Astrocyte (in vitro differentiated cells and primary cell): ENCODE measurements around the gene SLC25A33. TPM values are rescaled to one million over a fixed set of nuclear protein-coding genes. Genes with fewer than 3 reads are reported as not detected.

Experiments used
- DNase-seq: peaks from one replicate; pipeline ENCODE4 v3.0.0-alpha.2; 2010; ENCODE audit warnings: low read depth
- FAIRE-seq: peaks from 2 replicates; lab custom pipeline; 2011; peaks lifted over from hg19 to GRCh38; lab: Jason Lieb, UNC
- H2AFZ ChIP-seq: 2 replicates; pipeline ENCODE4 v1.6.0; 2012; ENCODE audit warnings: low read depth, low read length, inconsistent platforms
- H3K27ac ChIP-seq: 2 replicates; pipeline ENCODE4 v1.5.1; 2011; ENCODE audit warnings: low read depth, low read length, inconsistent platforms
- H3K27me3 ChIP-seq: 2 replicates; pipeline ENCODE4 v1.6.0; 2011; ENCODE audit warnings: low read length, inconsistent platforms; ENCODE audit not compliant: insufficient read depth
- H3K36me3 ChIP-seq: 2 replicates; pipeline ENCODE4 v1.5.1; 2011; ENCODE audit warnings: low read length, inconsistent platforms; ENCODE audit not compliant: insufficient read depth
- H3K4me1 ChIP-seq: 2 replicates; pipeline ENCODE4 v1.5.1; 2011; ENCODE audit warnings: low read length, inconsistent platforms; ENCODE audit not compliant: insufficient read depth
- H3K4me2 ChIP-seq: 2 replicates; pipeline ENCODE4 v1.6.0; 2012; ENCODE audit warnings: low read length, inconsistent platforms
- H3K4me3 ChIP-seq: 2 replicates; pipeline ENCODE4 v1.5.1; 2011; ENCODE audit warnings: low read depth, mild to moderate bottlenecking, low read length, inconsistent platforms; ENCODE audit not compliant: insufficient read depth
- H3K79me2 ChIP-seq: 2 replicates; pipeline ENCODE4 v1.6.0; 2012; ENCODE audit warnings: mild to moderate bottlenecking, low read length, inconsistent platforms; ENCODE audit not compliant: insufficient read depth
- H3K9ac ChIP-seq: 2 replicates; pipeline ENCODE4 v1.6.0; 2012; ENCODE audit warnings: mild to moderate bottlenecking, low read length, inconsistent platforms
- H3K9me3 ChIP-seq: 2 replicates; pipeline ENCODE4 v1.5.1; 2012; ENCODE audit warnings: low read depth, mild to moderate bottlenecking, low read length, inconsistent platforms; ENCODE audit not compliant: insufficient read depth
- H4K20me1 ChIP-seq: 2 replicates; pipeline ENCODE4 v1.6.0; 2012; ENCODE audit warnings: low read length, inconsistent platforms; ENCODE audit not compliant: insufficient read depth
- H3K27ac Mint-ChIP-seq: one replicate; pipeline ENCODE4 v1.8.0; 2021; ENCODE audit warnings: mild to moderate bottlenecking, mixed read lengths; ENCODE audit not compliant: unreplicated experiment
- H3K27me3 Mint-ChIP-seq: one replicate; pipeline ENCODE4 v1.8.0; 2021; ENCODE audit warnings: low read depth, mixed read lengths; ENCODE audit not compliant: unreplicated experiment
- H3K36me3 Mint-ChIP-seq: one replicate; pipeline ENCODE4 v1.8.0; 2021; ENCODE audit warnings: low read depth, mixed read lengths; ENCODE audit not compliant: unreplicated experiment
- H3K4me1 Mint-ChIP-seq: one replicate; pipeline ENCODE4 v1.8.0; 2021; ENCODE audit warnings: low read depth, mixed read lengths; ENCODE audit not compliant: unreplicated experiment
- H3K4me3 Mint-ChIP-seq: one replicate; pipeline ENCODE4 v1.8.0; 2021; ENCODE audit warnings: mild to moderate bottlenecking, moderate library complexity, mixed read lengths; ENCODE audit not compliant: unreplicated experiment
- H3K9me3 Mint-ChIP-seq: one replicate; pipeline ENCODE4 v1.8.0; 2021; ENCODE audit warnings: mild to moderate bottlenecking, mixed read lengths; ENCODE audit not compliant: unreplicated experiment
- CTCF ChIP-seq: IDR thresholded peaks from 2 replicates; pipeline ENCODE4 v1.5.1; 2011; ENCODE audit warnings: low read depth, mild to moderate bottlenecking, inconsistent platforms, low read length, moderate library complexity; ENCODE audit not compliant: insufficient read depth
- EZH2 ChIP-seq: IDR thresholded peaks from 2 replicates; pipeline ENCODE4 v1.6.1; 2012; ENCODE audit warnings: mild to moderate bottlenecking, low read length, inconsistent platforms; ENCODE audit not compliant: insufficient read depth
- total RNA-seq: library from RNA; stranded (reverse); gene quantifications from 2 replicates; pipeline ENCODE4 v1.2.1, GENCODE V29; 2021

SLC25A33 gene
- total RNA-seq, 1 donor from 2014 or later, result 6.7 TPM

GRCh38 chr1:9591669-9592509 lies 52.6 kb downstream of the SLC25A33 start:
- Histone ChIP-seq H3K79me2 (peaks cover 71% of the 10 kb centered on the region), H3K36me3 (no peaks in the 10 kb centered on the region), H3K9ac (no peak overlapping the region), H3K27ac (no peak overlapping the region), H3K27me3 (no peaks in the 10 kb centered on the region), H3K4me3 (no peak overlapping the region), H3K4me1 (peaks cover 20% of the 10 kb centered on the region), H2AFZ (no peak overlapping the region), H3K4me2 (no peak overlapping the region), H4K20me1 (peaks cover 67% of the 10 kb centered on the region), H3K9me3 (no peaks in the 10 kb centered on the region)
- no peak for TF ChIP-seq EZH2
- TF ChIP-seq CTCF, result no peak
- DNase-seq, result no peak
- H3K9me3 Mint-ChIP-seq, result no peaks in the 10 kb centered on the region
- no peak overlapping the region for H3K27ac Mint-ChIP-seq
- H3K27me3 Mint-ChIP-seq, result peaks cover 2% of the 10 kb centered on the region
- no peaks in the 10 kb centered on the region for H3K36me3 Mint-ChIP-seq
- no peak overlapping the region for H3K4me3 Mint-ChIP-seq
- no peak for FAIRE-seq
- H3K4me1 Mint-ChIP-seq, result peaks cover 3% of the 10 kb centered on the region

GRCh38 chr1:9592510-9593075 lies 53.3 kb downstream of the SLC25A33 start:
- H3K36me3 Mint-ChIP-seq, result no peaks in the 10 kb centered on the region
- no peaks in the 10 kb centered on the region for H3K9me3 Mint-ChIP-seq
- no peak for TF ChIP-seq CTCF
- no peak for TF ChIP-seq EZH2
- peaks cover 2% of the 10 kb centered on the region for H3K27me3 Mint-ChIP-seq
- DNase-seq (no peak), FAIRE-seq (no peak)
- no peaks in the 10 kb centered on the region for H3K9me3 ChIP-seq
- H3K36me3 ChIP-seq, result no peaks in the 10 kb centered on the region
- peaks cover 20% of the 10 kb centered on the region for H3K4me1 ChIP-seq
- H3K4me3 Mint-ChIP-seq, result no peak overlapping the region
- H3K4me3 ChIP-seq, result no peak overlapping the region
- H3K9ac ChIP-seq, result peak overlapping the region; percentile 24
- H3K27ac Mint-ChIP-seq, result no peak overlapping the region
- H3K79me2 ChIP-seq, result peaks cover 71% of the 10 kb centered on the region
- H2AFZ ChIP-seq, result no peak overlapping the region
- H4K20me1 ChIP-seq, result peaks cover 73% of the 10 kb centered on the region
- no peaks in the 10 kb centered on the region for H3K27me3 ChIP-seq
- H3K27ac ChIP-seq, result no peak overlapping the region
- H3K4me2 ChIP-seq, result peak overlapping the region; percentile 72
- H3K4me1 Mint-ChIP-seq, result peaks cover 3% of the 10 kb centered on the region

GRCh38 chr1:9593147-9593491 lies 53.9 kb downstream of the SLC25A33 start:
- Histone ChIP-seq H2AFZ (peak overlapping the region; percentile 51), H3K27me3 (no peaks in the 10 kb centered on the region), H3K4me1 (peaks cover 20% of the 10 kb centered on the region), H3K79me2 (peaks cover 71% of the 10 kb centered on the region), H3K9me3 (no peaks in the 10 kb centered on the region), H3K4me2 (peak overlapping the region; percentile 72), H3K27ac (no peak overlapping the region), H3K9ac (peak overlapping the region; percentile 24), H3K36me3 (no peaks in the 10 kb centered on the region), H3K4me3 (no peak overlapping the region), H4K20me1 (peaks cover 75% of the 10 kb centered on the region)
- Mint-ChIP-seq H3K4me3 (no peak overlapping the region), H3K4me1 (peaks cover 3% of the 10 kb centered on the region), H3K27me3 (peaks cover 2% of the 10 kb centered on the region), H3K36me3 (no peaks in the 10 kb centered on the region), H3K27ac (no peak overlapping the region), H3K9me3 (no peaks in the 10 kb centered on the region)
- TF ChIP-seq CTCF (no peak), EZH2 (no peak)
- FAIRE-seq, result no peak
- DNase-seq, result no peak
